ENCODE data around the gene PRRX2.

Gene PRRX2

GRCh38 chr9:129646654-129647053 is 18.8 kb upstream of the PRRX2 start:
- Histone ChIP-seq H3K27ac (ENCODE audit: low read depth, low read length) (no peak overlapping the region), H4K5ac (ENCODE audit: low read length) (no peak overlapping the region), H3K79me1 (ENCODE audit: low read length) (peaks cover under 1% of the 10 kb centered on the region), H4K8ac (ENCODE audit: low read depth, low read length) (no peak overlapping the region), H2AK5ac (ENCODE audit: low read length) (no peak overlapping the region), H2BK120ac (ENCODE audit: low read depth, low read length) (no peak overlapping the region), H3K18ac (ENCODE audit: low read length) (no peak overlapping the region), H2BK15ac (replicated peaks; ENCODE audit: low read depth) (no peak overlapping the region), H3K36me3 (ENCODE audit: control insufficient read depth, insufficient read depth, low read length) (no peaks in the 10 kb centered on the region), H3K4ac (ENCODE audit: low read depth, low read length) (no peak overlapping the region), H3K27me3 (ENCODE audit: insufficient read depth, low read length, poor library complexity) (no peaks in the 10 kb centered on the region), H3K79me2 (ENCODE audit: control insufficient read depth, insufficient read depth, low read length) (peaks cover under 1% of the 10 kb centered on the region), H3K9ac (ENCODE audit: low read length) (no peak overlapping the region), H3K56ac (ENCODE audit: low read length) (no peak overlapping the region), H3K4me1 (ENCODE audit: control insufficient read depth, low read depth, low read length) (no peaks in the 10 kb centered on the region), H3K4me2 (ENCODE audit: low read length) (no peak overlapping the region), H3K23ac (ENCODE audit: low read length) (no peak overlapping the region), H2BK5ac (ENCODE audit: low read length) (no peak overlapping the region), H3K4me3 (ENCODE audit: low read length) (no peak overlapping the region)
- no CpG with 5 or more reads among the region's 7 CpGs for WGBS (ENCODE audit: extremely low coverage, insufficient coverage, low lambda C conversion rate)
- DNase-seq, result no peak

- Histone ChIP-seq H3K4ac (ENCODE audit: low read depth, low read length) (no peak overlapping the region), H3K79me1 (ENCODE audit: low read length) (no peaks in the 10 kb centered on the region), H3K36me3 (ENCODE audit: control insufficient read depth, insufficient read depth, low read length) (no peaks in the 10 kb centered on the region), H3K9ac (ENCODE audit: low read length) (no peak overlapping the region), H3K27me3 (ENCODE audit: insufficient read depth, low read length, poor library complexity) (no peaks in the 10 kb centered on the region), H3K18ac (ENCODE audit: low read length) (no peak overlapping the region), H4K8ac (ENCODE audit: low read depth, low read length) (no peak overlapping the region), H2BK5ac (ENCODE audit: low read length) (no peak overlapping the region), H3K23ac (ENCODE audit: low read length) (no peak overlapping the region), H3K56ac (ENCODE audit: low read length) (no peak overlapping the region), H3K4me2 (ENCODE audit: low read length) (no peak overlapping the region), H3K4me3 (ENCODE audit: low read length) (no peak overlapping the region), H4K5ac (ENCODE audit: low read length) (no peak overlapping the region), H2BK15ac (replicated peaks; ENCODE audit: low read depth) (no peak overlapping the region), H3K4me1 (ENCODE audit: control insufficient read depth, low read depth, low read length) (no peaks in the 10 kb centered on the region), H3K79me2 (ENCODE audit: control insufficient read depth, insufficient read depth, low read length) (no peaks in the 10 kb centered on the region), H3K27ac (ENCODE audit: low read depth, low read length) (no peak overlapping the region), H2BK120ac (ENCODE audit: low read depth, low read length) (no peak overlapping the region), H2AK5ac (ENCODE audit: low read length) (no peak overlapping the region)
- DNase-seq, result no peak
- WGBS (ENCODE audit: extremely low coverage, insufficient coverage, low lambda C conversion rate), result 100% methylated on average over 8 of the region's 10 CpGs
These were observed 17.8 kb upstream of the PRRX2 start for GRCh38 chr9:129647635-129648034.

- Histone ChIP-seq H3K79me1 (ENCODE audit: low read length) (no peaks in the 10 kb centered on the region), H3K56ac (ENCODE audit: low read length) (peak overlapping the region; percentile 25), H2BK15ac (replicated peaks; ENCODE audit: low read depth) (no peak overlapping the region), H3K27ac (ENCODE audit: low read depth, low read length) (no peak overlapping the region), H3K4me2 (ENCODE audit: low read length) (no peak overlapping the region), H3K79me2 (ENCODE audit: control insufficient read depth, insufficient read depth, low read length) (no peaks in the 10 kb centered on the region), H4K5ac (ENCODE audit: low read length) (no peak overlapping the region), H3K27me3 (ENCODE audit: insufficient read depth, low read length, poor library complexity) (no peaks in the 10 kb centered on the region), H2BK120ac (ENCODE audit: low read depth, low read length) (no peak overlapping the region), H3K4ac (ENCODE audit: low read depth, low read length) (no peak overlapping the region), H2BK5ac (ENCODE audit: low read length) (no peak overlapping the region), H4K8ac (ENCODE audit: low read depth, low read length) (no peak overlapping the region), H2AK5ac (ENCODE audit: low read length) (no peak overlapping the region), H3K36me3 (ENCODE audit: control insufficient read depth, insufficient read depth, low read length) (no peaks in the 10 kb centered on the region), H3K18ac (ENCODE audit: low read length) (no peak overlapping the region), H3K23ac (ENCODE audit: low read length) (no peak overlapping the region), H3K4me3 (ENCODE audit: low read length) (no peak overlapping the region), H3K4me1 (ENCODE audit: control insufficient read depth, low read depth, low read length) (no peaks in the 10 kb centered on the region), H3K9ac (ENCODE audit: low read length) (no peak overlapping the region)
- 96% methylated on average over 4 of the region's 16 CpGs for WGBS (ENCODE audit: extremely low coverage, insufficient coverage, low lambda C conversion rate)
- DNase-seq, result no peak
These were observed 17.2 kb upstream of the PRRX2 start for GRCh38 chr9:129648092-129648763.

GRCh38 chr9:129648764-129649115 is 16.7 kb upstream of the PRRX2 start:
- no peak overlapping the region for H2BK15ac ChIP-seq (replicated peaks; ENCODE audit: low read depth)
- WGBS (ENCODE audit: extremely low coverage, insufficient coverage, low lambda C conversion rate), result no CpG with 5 or more reads among the region's 10 CpGs
- H3K36me3 ChIP-seq (ENCODE audit: control insufficient read depth, insufficient read depth, low read length), result no peaks in the 10 kb centered on the region

GRCh38 chr9:129649726-129650679 is 15.4 kb upstream of the PRRX2 start:
- no peak overlapping the region for H2BK120ac ChIP-seq (ENCODE audit: low read depth, low read length)
- H3K36me3 ChIP-seq (ENCODE audit: control insufficient read depth, insufficient read depth, low read length), result no peaks in the 10 kb centered on the region
- H3K4me1 ChIP-seq (ENCODE audit: control insufficient read depth, low read depth, low read length), result no peaks in the 10 kb centered on the region
- no peaks in the 10 kb centered on the region for H3K79me1 ChIP-seq (ENCODE audit: low read length)
- no peak overlapping the region for H2BK5ac ChIP-seq (ENCODE audit: low read length)
- no peak overlapping the region for H3K4me3 ChIP-seq (ENCODE audit: low read length)
- H3K23ac ChIP-seq (ENCODE audit: low read length), result no peak overlapping the region
- no CpG with 5 or more reads among the region's 20 CpGs for WGBS (ENCODE audit: extremely low coverage, insufficient coverage, low lambda C conversion rate)
- no peak overlapping the region for H3K4me2 ChIP-seq (ENCODE audit: low read length)
- H2BK15ac ChIP-seq (replicated peaks; ENCODE audit: low read depth), result no peak overlapping the region
- no peak for DNase-seq
- H2AK5ac ChIP-seq (ENCODE audit: low read length), result no peak overlapping the region
- H4K5ac ChIP-seq (ENCODE audit: low read length), result no peak overlapping the region
- no peak overlapping the region for H3K27ac ChIP-seq (ENCODE audit: low read depth, low read length)
- H3K18ac ChIP-seq (ENCODE audit: low read length), result no peak overlapping the region
- H3K4ac ChIP-seq (ENCODE audit: low read depth, low read length), result no peak overlapping the region
- no peak overlapping the region for H4K8ac ChIP-seq (ENCODE audit: low read depth, low read length)
- H3K79me2 ChIP-seq (ENCODE audit: control insufficient read depth, insufficient read depth, low read length), result no peaks in the 10 kb centered on the region
- H3K9ac ChIP-seq (ENCODE audit: low read length), result no peak overlapping the region
- H3K27me3 ChIP-seq (ENCODE audit: insufficient read depth, low read length, poor library complexity), result no peaks in the 10 kb centered on the region
- no peak overlapping the region for H3K56ac ChIP-seq (ENCODE audit: low read length)

More at GRCh38 chr9:129648764-129649115, 16.7 kb upstream of the PRRX2 start:
- Histone ChIP-seq H3K56ac (ENCODE audit: low read length) (no peak overlapping the region), H3K27me3 (ENCODE audit: insufficient read depth, low read length, poor library complexity) (no peaks in the 10 kb centered on the region), H3K79me1 (ENCODE audit: low read length) (no peaks in the 10 kb centered on the region), H3K4ac (ENCODE audit: low read depth, low read length) (no peak overlapping the region), H4K5ac (ENCODE audit: low read length) (no peak overlapping the region), H3K18ac (ENCODE audit: low read length) (no peak overlapping the region), H3K4me3 (ENCODE audit: low read length) (no peak overlapping the region), H3K9ac (ENCODE audit: low read length) (no peak overlapping the region), H2BK120ac (ENCODE audit: low read depth, low read length) (no peak overlapping the region), H3K4me1 (ENCODE audit: control insufficient read depth, low read depth, low read length) (no peaks in the 10 kb centered on the region), H3K79me2 (ENCODE audit: control insufficient read depth, insufficient read depth, low read length) (no peaks in the 10 kb centered on the region), H3K23ac (ENCODE audit: low read length) (no peak overlapping the region), H3K4me2 (ENCODE audit: low read length) (no peak overlapping the region), H2AK5ac (ENCODE audit: low read length) (no peak overlapping the region), H3K27ac (ENCODE audit: low read depth, low read length) (no peak overlapping the region), H4K8ac (ENCODE audit: low read depth, low read length) (no peak overlapping the region), H2BK5ac (ENCODE audit: low read length) (no peak overlapping the region)
- no peak for DNase-seq

Measured in mesendoderm (in vitro differentiated cells).